Chondrocyte (in vitro differentiated cells): ENCODE results near the gene GNB1L. TPM values are rescaled to one million over a fixed set of nuclear protein-coding genes. Genes with fewer than 3 reads are reported as not detected.

Source experiments
- DNase-seq: peaks from one replicate; pipeline ENCODE4 v3.0.0; 2021; ENCODE audit warnings: mixed read lengths, low spot score
- H3K27ac Mint-ChIP-seq: one replicate; pipeline ENCODE4 v1.8.0; 2021; ENCODE audit warnings: mild to moderate bottlenecking, moderate library complexity, mixed read lengths; ENCODE audit not compliant: unreplicated experiment
- H3K27me3 Mint-ChIP-seq: 2 replicates; pipeline ENCODE4 v1.8.0; 2021; ENCODE audit warnings: low read depth, mixed read lengths
- H3K36me3 Mint-ChIP-seq: 2 replicates; pipeline ENCODE4 v1.8.0; 2021; ENCODE audit warnings: low read depth, mixed read lengths
- H3K4me1 Mint-ChIP-seq: 2 replicates; pipeline ENCODE4 v1.8.0; 2021; ENCODE audit warnings: low read depth, mild to moderate bottlenecking, mixed read lengths
- H3K4me3 Mint-ChIP-seq: one replicate; pipeline ENCODE4 v1.8.0; 2021; ENCODE audit warnings: mild to moderate bottlenecking, moderate library complexity, mixed read lengths; ENCODE audit not compliant: unreplicated experiment
- H3K9me3 Mint-ChIP-seq: 2 replicates; pipeline ENCODE4 v1.8.0; 2021; ENCODE audit warnings: low read depth, mixed read lengths
- total RNA-seq: library from RNA; stranded (reverse); gene quantifications from 3 replicates; pipeline ENCODE4 v1.2.1, GENCODE V29; 2021
- TF ChIP-seq, protein P1 (sequence below): fragments of 200-600 bp; sonication (generic); IDR thresholded peaks from 2 replicates; pipeline ENCODE4 v1.5.0; 2021; ENCODE audit warnings: antibody characterized with exemption, mild to moderate bottlenecking, moderate library complexity

The GNB1L gene
- total RNA-seq, 1 donor from 2014 or later = 5.3 TPM

DNA sequence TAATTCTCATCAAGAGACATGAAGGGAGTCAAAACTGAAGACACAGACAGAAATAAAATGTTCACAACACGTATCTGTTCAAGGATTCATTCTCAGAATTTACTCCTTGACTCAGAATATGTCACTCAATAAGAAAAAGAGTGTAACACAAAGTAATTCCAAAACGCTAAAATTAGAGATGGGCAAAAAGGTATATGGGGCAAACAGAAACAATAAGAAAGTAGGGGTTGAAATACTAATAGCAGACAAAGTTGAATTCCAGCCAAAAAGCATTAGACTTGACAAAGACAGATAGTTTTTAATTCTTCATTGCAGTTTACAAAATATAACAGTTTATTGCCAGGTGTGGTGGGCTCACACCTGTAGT lies 26.7 kb downstream of the GNB1L start:
- H3K27ac Mint-ChIP-seq = no peak overlapping the region

DNA sequence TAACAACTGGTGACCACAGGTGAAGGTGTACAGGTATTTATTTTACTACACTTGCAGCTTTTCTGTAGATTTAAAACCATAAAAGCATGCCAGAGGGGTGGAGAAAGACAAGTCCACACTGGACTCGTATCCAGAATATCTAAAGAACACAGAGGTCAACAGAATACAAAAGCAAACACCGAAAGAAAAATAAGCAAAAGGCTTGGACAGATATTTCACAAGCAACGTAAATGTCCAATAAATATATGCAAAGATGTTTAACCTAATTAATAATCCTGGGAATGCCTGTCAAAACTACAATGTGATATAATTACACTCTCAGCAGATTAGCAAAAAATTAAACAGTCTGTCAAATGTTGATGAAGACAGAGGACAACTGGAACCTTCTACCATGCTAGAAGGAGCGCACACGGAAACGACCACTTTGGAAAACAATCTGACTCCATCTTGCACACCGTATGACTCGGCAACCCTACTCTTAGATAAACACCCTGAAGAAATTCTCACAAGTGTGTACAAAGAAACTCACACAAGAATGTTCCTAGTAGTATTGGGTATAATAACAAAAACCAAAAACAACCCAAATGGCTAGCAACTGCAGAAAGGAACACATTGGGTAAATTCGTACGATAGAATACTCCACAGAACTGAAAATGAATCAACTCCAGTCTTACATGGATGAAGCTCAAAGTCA lies 27.2 kb downstream of the GNB1L start:
- Mint-ChIP-seq H3K4me1 (no peaks in the 10 kb centered on the region), H3K4me3 (no peak overlapping the region), H3K27ac (no peak overlapping the region), H3K27me3 (no peaks in the 10 kb centered on the region), H3K36me3 (no peaks in the 10 kb centered on the region), H3K9me3 (no peaks in the 10 kb centered on the region)
- TF ChIP-seq, protein P1, sequence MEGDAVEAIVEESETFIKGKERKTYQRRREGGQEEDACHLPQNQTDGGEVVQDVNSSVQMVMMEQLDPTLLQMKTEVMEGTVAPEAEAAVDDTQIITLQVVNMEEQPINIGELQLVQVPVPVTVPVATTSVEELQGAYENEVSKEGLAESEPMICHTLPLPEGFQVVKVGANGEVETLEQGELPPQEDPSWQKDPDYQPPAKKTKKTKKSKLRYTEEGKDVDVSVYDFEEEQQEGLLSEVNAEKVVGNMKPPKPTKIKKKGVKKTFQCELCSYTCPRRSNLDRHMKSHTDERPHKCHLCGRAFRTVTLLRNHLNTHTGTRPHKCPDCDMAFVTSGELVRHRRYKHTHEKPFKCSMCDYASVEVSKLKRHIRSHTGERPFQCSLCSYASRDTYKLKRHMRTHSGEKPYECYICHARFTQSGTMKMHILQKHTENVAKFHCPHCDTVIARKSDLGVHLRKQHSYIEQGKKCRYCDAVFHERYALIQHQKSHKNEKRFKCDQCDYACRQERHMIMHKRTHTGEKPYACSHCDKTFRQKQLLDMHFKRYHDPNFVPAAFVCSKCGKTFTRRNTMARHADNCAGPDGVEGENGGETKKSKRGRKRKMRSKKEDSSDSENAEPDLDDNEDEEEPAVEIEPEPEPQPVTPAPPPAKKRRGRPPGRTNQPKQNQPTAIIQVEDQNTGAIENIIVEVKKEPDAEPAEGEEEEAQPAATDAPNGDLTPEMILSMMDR = no peak
- DNase-seq = no peak

More for the DNA sequence above, 26.7 kb downstream of the GNB1L start:
- H3K4me3 Mint-ChIP-seq = no peak overlapping the region
- DNase-seq = no peak
- TF ChIP-seq, protein P1 = no peak
- H3K27me3 Mint-ChIP-seq = no peaks in the 10 kb centered on the region
- no peaks in the 10 kb centered on the region for H3K9me3 Mint-ChIP-seq
- no peaks in the 10 kb centered on the region for H3K4me1 Mint-ChIP-seq
- no peaks in the 10 kb centered on the region for H3K36me3 Mint-ChIP-seq

DNA sequence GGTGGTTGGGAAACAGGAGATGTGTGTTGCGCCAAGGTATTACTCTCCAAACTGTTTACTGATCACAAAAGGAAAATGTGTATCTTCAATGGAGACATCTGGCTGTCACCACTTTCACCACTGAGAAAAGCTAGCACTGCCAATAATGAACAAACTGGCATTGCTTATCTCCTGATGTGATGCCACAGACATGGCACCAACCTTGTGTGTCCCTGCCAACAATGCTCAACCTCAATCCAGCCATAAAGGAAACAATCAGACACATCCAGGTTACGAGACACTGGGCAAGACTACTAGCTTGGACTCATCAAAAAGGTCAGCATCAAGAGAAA lies 28.1 kb downstream of the GNB1L start:
- Mint-ChIP-seq H3K4me3 (no peak overlapping the region), H3K4me1 (no peaks in the 10 kb centered on the region), H3K27me3 (no peaks in the 10 kb centered on the region), H3K36me3 (no peaks in the 10 kb centered on the region), H3K9me3 (no peaks in the 10 kb centered on the region), H3K27ac (no peak overlapping the region)
- DNase-seq = no peak
- TF ChIP-seq, protein P1 = no peak

DNA sequence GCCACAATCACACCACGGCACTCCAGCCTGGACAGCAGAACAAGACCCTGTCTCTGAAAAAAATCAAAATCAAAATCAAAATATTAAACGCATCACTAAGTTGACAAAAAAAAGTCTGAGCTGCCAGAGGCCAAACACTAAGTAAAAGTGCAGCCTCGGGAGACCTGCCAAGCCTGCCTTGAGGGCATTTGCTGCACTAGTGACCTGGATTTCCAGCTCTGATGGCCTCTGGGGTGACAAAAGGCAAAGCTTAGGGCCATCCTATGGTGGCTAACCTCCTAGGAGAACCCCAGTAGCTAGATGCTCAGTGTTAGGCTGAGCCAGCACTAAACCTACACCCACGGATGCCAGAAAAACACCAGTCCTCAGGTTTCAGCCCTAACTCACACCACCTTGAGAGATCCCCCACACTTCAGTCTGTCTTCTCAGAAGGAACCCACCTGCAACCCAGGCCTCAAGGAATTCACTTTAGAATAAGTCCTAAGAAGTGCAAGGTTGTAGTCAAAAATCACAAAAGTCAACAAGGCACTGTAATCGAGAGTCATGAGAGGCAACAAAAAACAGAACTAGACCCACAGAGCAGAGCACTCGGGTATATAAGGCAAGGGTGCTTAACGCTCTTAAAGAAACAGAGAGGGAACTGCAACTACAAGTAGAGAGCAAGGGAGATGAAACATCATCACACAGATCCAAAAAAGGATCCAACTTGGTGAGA lies 28.6 kb downstream of the GNB1L start:
- no peaks in the 10 kb centered on the region for H3K27me3 Mint-ChIP-seq
- H3K4me3 Mint-ChIP-seq = no peak overlapping the region
- no peak for DNase-seq
- TF ChIP-seq, protein P1 = no peak
- no peaks in the 10 kb centered on the region for H3K4me1 Mint-ChIP-seq
- no peaks in the 10 kb centered on the region for H3K9me3 Mint-ChIP-seq
- no peak overlapping the region for H3K27ac Mint-ChIP-seq
- H3K36me3 Mint-ChIP-seq = no peaks in the 10 kb centered on the region

DNA sequence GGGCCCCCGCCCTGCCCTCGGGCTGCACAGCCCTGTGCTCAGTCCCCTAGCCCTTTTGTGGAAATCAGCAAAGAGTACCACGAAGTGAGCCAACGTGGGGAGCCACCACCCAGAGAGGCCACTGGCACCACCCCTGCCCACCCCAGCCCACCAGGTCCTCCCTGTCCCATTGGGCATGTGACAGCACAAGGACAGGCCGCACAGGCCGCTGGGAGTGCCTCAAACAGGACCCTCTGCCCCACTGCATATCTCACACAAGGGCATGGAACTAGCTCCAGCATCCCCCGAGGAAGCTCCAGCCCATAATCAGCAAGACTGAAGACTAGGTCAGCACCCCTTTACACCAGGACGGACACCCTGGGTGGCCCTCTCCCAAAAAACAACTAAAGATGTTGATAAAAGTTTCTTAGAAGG lies 29.7 kb downstream of the GNB1L start:
- Mint-ChIP-seq H3K27me3 (no peaks in the 10 kb centered on the region), H3K4me1 (no peaks in the 10 kb centered on the region), H3K36me3 (no peaks in the 10 kb centered on the region), H3K9me3 (no peaks in the 10 kb centered on the region), H3K4me3 (no peak overlapping the region), H3K27ac (no peak overlapping the region)
- no peak for DNase-seq
- TF ChIP-seq, protein P1 = no peak
